Measurements from ENCODE around the gene HMGCS2. TPM values are rescaled to one million over a fixed set of nuclear protein-coding genes. Genes with fewer than 3 reads are reported as not detected.

HMGCS2 gene
- total and polyA plus RNA-seq, 9 of the 15 experiments (the other 6 are each of a cell fraction or from before 2014, with no cell fraction given): 0.13 TPM; not detected in 8

DNA sequence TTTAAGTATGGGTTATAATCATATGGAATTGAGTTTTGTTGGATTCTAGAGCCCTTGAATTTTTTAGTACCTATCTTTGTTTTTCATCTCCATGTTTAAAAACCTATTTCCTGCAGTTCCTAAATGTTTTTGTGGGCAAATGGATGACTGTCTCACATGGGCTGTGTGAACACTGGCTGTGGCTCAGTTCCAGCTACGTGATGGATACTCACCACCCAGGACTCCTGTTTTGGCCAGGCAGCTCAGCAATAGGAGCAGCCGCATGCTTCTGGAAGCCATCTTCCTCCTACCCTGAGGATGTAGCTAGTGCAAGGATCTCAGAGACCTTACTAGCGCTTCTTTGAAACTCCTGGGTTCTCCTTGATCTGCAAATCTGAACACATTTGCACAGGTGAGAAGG is 39.8 kb upstream of the HMGCS2 start:
- CTCF ChIA-PET (ENCODE audit: low intra/inter-chr PET ratio): interaction anchor here (1.7 kb wide), 1 partner anchor 64 kb away, joined by 3 read pairs; no protein-coding TSS in a partner anchor
- 0 out of 5 replicates have a peak, but pooled peaks cover 0 to 2% of the 10 kb centered on the region in 2 experiments for H3K4me1 ChIP-seq (replicated peaks in 1 of 2; ENCODE audit: control insufficient read depth in 2 of 2, insufficient read depth in 2 of 2, low read length in 2 of 2)
- H3K4me2 ChIP-seq (ENCODE audit: insufficient read depth, low read length): no peak overlapping the region
- no peaks in the 10 kb centered on the region for H3K36me3 ChIP-seq (ENCODE audit: control insufficient read depth, insufficient read depth, low read length)
- no peak for ATAC-seq
- POLR2A ChIA-PET: interaction anchor here (0.6 to 1.2 kb wide), 2 partner anchors 14 to 67 kb away, joined by 3 to 5 read pairs; no protein-coding TSS in a partner anchor
- H3K9me3 ChIP-seq (replicated peaks; ENCODE audit: control insufficient read depth, insufficient read depth, low read depth, low read length): no peaks in the 10 kb centered on the region
- no peak for DNase-seq (ENCODE audit: extremely low read depth in 1 of 4, low spot score in 3 of 4)
- H3K79me2 ChIP-seq (ENCODE audit: control insufficient read depth, insufficient read depth, low read length): no peaks in the 10 kb centered on the region
- H3K4me3 ChIP-seq: no peak overlapping the region
- H4K20me1 ChIP-seq (replicated peaks; ENCODE audit: control insufficient read depth, insufficient read depth, low read length): no peaks in the 10 kb centered on the region
- H3K9me1 ChIP-seq (ENCODE audit: control insufficient read depth, insufficient read depth, low read length): no peaks in the 10 kb centered on the region
- no peak for FAIRE-seq
- no TSS peak for BruUV-seq (replicated peaks)
- no peak overlapping the region for H3K9ac ChIP-seq (ENCODE audit: insufficient read depth in 1 of 2, low read depth in 2 of 2, low read length in 2 of 2)
- peaks cover 26 to 28% of the 10 kb centered on the region in 2 experiments for H3K27me3 ChIP-seq (ENCODE audit: control insufficient read depth in 2 of 2, insufficient read depth in 2 of 2, low read length in 2 of 2)
- intact Hi-C loops (cut with micrococcal nuclease) (no loop called here), in situ Hi-C loops (cut with MboI) (no loop called here)
- no peak overlapping the region for H2AFZ ChIP-seq (ENCODE audit: low read depth, low read length)
- WGBS (ENCODE audit: insufficient coverage, low coverage, missing lambda C conversion rate): 33% methylated on average over 3 of the region's 3 CpGs
- H3K27ac ChIP-seq (ENCODE audit: extremely low read depth, low read depth, low read length): no peak overlapping the region
- TF ChIP-seq MNT (conservative IDR thresholded peaks at IDR 0.05) (no peak), RUNX1 (IDR thresholded peaks at IDR 0.05; ENCODE audit: low read depth) (no peak), RAD21 (CRISPR knock-in tag; conservative IDR thresholded peaks at IDR 0.05 in 1 of 2, IDR thresholded peaks at IDR 0.05 in 1 of 2) (no peak), ZNF583 (CRISPR knock-in tag; IDR thresholded peaks at IDR 0.05) (no peak), NR4A1 (CRISPR knock-in tag; IDR thresholded peaks at IDR 0.05) (no peak), NR4A1 (tag; IDR thresholded peaks at IDR 0.05) (no peak)
- TF ChIP-seq, protein P1, sequence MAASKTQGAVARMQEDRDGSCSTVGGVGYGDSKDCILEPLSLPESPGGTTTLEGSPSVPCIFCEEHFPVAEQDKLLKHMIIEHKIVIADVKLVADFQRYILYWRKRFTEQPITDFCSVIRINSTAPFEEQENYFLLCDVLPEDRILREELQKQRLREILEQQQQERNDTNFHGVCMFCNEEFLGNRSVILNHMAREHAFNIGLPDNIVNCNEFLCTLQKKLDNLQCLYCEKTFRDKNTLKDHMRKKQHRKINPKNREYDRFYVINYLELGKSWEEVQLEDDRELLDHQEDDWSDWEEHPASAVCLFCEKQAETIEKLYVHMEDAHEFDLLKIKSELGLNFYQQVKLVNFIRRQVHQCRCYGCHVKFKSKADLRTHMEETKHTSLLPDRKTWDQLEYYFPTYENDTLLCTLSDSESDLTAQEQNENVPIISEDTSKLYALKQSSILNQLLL (CRISPR knock-in tag; IDR thresholded peaks at IDR 0.05; ENCODE audit: borderline replicate concordance): no peak

Data from K562 (cell line).